ENCODE measurements around the gene EIF3K. TPM values are rescaled to one million over a fixed set of nuclear protein-coding genes. Genes with fewer than 3 reads are reported as not detected.
A peak's percentile ranks its signal among the peaks of the same experiment; 100 is the strongest.

The EIF3K gene
- total RNA-seq, 1 donor from 2014 or later = 229 TPM

- no peak for ATAC-seq
- H3K4me1 ChIP-seq = peaks cover 96% of the 10 kb centered on the region
These were observed 60.0 kb downstream of the EIF3K start for GRCh38 chr19:38678891-38679494.

GRCh38 chr19:38679839-38680238 lies 60.9 kb downstream of the EIF3K start:
- ATAC-seq (no peak), DNase-seq (no peak)
- H3K4me1 ChIP-seq = peaks cover 96% of the 10 kb centered on the region
- no peak overlapping the region for H3K27ac ChIP-seq
- no peaks in the 10 kb centered on the region for H3K27me3 ChIP-seq (ENCODE audit: low read depth)
- peaks cover 14% of the 10 kb centered on the region for H3K36me3 ChIP-seq
- H3K4me3 ChIP-seq = no peak overlapping the region
- H3K9me3 ChIP-seq = no peaks in the 10 kb centered on the region
- intact Hi-C loops (cut with DNase I) = no loop called here
- no peak for TF ChIP-seq CTCF (IDR thresholded peaks at IDR 0.05)

More at GRCh38 chr19:38678891-38679494, 60.0 kb downstream of the EIF3K start:
- no peaks in the 10 kb centered on the region for H3K27me3 ChIP-seq (ENCODE audit: low read depth)
- H3K27ac ChIP-seq = peak overlapping the region; percentile 5
- H3K4me3 ChIP-seq = no peak overlapping the region
- intact Hi-C loops (cut with DNase I) = no loop called here
- no peaks in the 10 kb centered on the region for H3K9me3 ChIP-seq
- TF ChIP-seq CTCF (IDR thresholded peaks at IDR 0.05) = no peak
- no peak for DNase-seq
- H3K36me3 ChIP-seq = peaks cover 14% of the 10 kb centered on the region

- Histone ChIP-seq H3K4me1 (peaks cover 96% of the 10 kb centered on the region), H3K27me3 (ENCODE audit: low read depth) (no peaks in the 10 kb centered on the region), H3K4me3 (no peak overlapping the region), H3K36me3 (peaks cover 3% of the 10 kb centered on the region), H3K27ac (peak overlapping the region; percentile 91), H3K9me3 (no peaks in the 10 kb centered on the region)
- ATAC-seq (no peak), DNase-seq (no peak)
- no peak for TF ChIP-seq CTCF (IDR thresholded peaks at IDR 0.05)
- intact Hi-C loops (cut with DNase I) = no loop called here
These were observed 63.3 kb downstream of the EIF3K start for GRCh38 chr19:38682195-38682867.

- intact Hi-C loops (cut with DNase I) = no loop called here
- Histone ChIP-seq H3K36me3 (peaks cover 3% of the 10 kb centered on the region), H3K4me1 (peaks cover 96% of the 10 kb centered on the region), H3K4me3 (no peak overlapping the region), H3K9me3 (no peaks in the 10 kb centered on the region), H3K27ac (peak overlapping the region; percentile 91), H3K27me3 (ENCODE audit: low read depth) (no peaks in the 10 kb centered on the region)
- no peak for TF ChIP-seq CTCF (IDR thresholded peaks at IDR 0.05)
- ATAC-seq (peak in 1 of 2 donors; percentile 0), DNase-seq (no peak)
These were observed 63.9 kb downstream of the EIF3K start for GRCh38 chr19:38682872-38683392.

- Histone ChIP-seq H3K36me3 (peaks cover 3% of the 10 kb centered on the region), H3K4me1 (peaks cover 96% of the 10 kb centered on the region), H3K27ac (peak overlapping the region; percentile 91), H3K27me3 (ENCODE audit: low read depth) (no peaks in the 10 kb centered on the region), H3K9me3 (no peaks in the 10 kb centered on the region), H3K4me3 (no peak overlapping the region)
- intact Hi-C loops (cut with DNase I) = no loop called here
- TF ChIP-seq CTCF (IDR thresholded peaks at IDR 0.05) = no peak
- peak; percentile 94 for ATAC-seq
- peak; percentile 90 for DNase-seq
These were observed 64.5 kb downstream of the EIF3K start for GRCh38 chr19:38683393-38684077.

All from lower lobe of right lung (tissue), 2 donors.